HepG2 (cell line): ENCODE data around the gene FANK1. TPM values are rescaled to one million over a fixed set of nuclear protein-coding genes. Genes with fewer than 3 reads are reported as not detected.
"Not testable (repeated sequence)": the region's sequence is repeated elsewhere in the genome, so short reads cannot be mapped to it uniquely, and the experiment has no call there.

Experiments
- ATAC-seq: fragments of 200-7000 bp; cut with Tn5 transposase; 3 replicates; pipeline ENCODE4 v1.9.1; 2020; ENCODE audit warnings: mild to moderate bottlenecking, moderate library complexity
- BruUV-seq: library from RNA; stranded (reverse); fragments of 400-500 nt; replicated peaks from 2 replicates; lab custom pipeline; 2021; lab: Mats Ljungman, UMichigan
- CTCF ChIA-PET: fragments of 300-600 bp; formaldehyde crosslinking; extraction: SDS; loops from one replicate; lab custom pipeline; 2021; ENCODE audit warnings: low total read pairs, inconsistent platforms, low intra/inter-chr PET ratio; lab: Yijun Ruan, JAX
- POLR2A ChIA-PET: fragments of 350-600 bp; sonication (Branson Sonifier 250); formaldehyde crosslinking; loops from one replicate; lab custom pipeline; 2020; ENCODE audit warnings: antibody characterized with exemption, inconsistent platforms; lab: Yijun Ruan, JAX
- DNase-seq: peaks from one replicate; pipeline ENCODE4 v3.0.0-alpha.2; 2015; ENCODE audit warnings: low spot score
- FAIRE-seq: peaks from 3 replicates; lab custom pipeline; 2011; peaks lifted over from hg19 to GRCh38; lab: Jason Lieb, UNC
- H2AFZ ChIP-seq: one replicate; pipeline ENCODE4 v1.6.1; 2011; ENCODE audit warnings: low read length, inconsistent platforms
- H3K27ac ChIP-seq: fragments of 300-600 bp; 3 replicates; pipeline ENCODE4 v1.8.0; 2011; ENCODE audit warnings: mixed run types, mild to moderate bottlenecking, mixed read lengths, low read length, inconsistent platforms; ENCODE audit not compliant: insufficient read depth; ENCODE audit errors: extremely low read length
- H3K27me3 ChIP-seq, 2 experiments: fragments of 200-600 bp in 1 of 2; 2 replicates in 1 of 2; 3 replicates in 1 of 2; pipeline versions ENCODE4 v1.6.0 to v1.8.0; 2011; ENCODE audit warnings: low read length in 2 of 2, mild to moderate bottlenecking in 2 of 2, moderate library complexity in 2 of 2, inconsistent platforms in 1 of 2; ENCODE audit not compliant: insufficient read depth in 2 of 2, control insufficient read depth in 1 of 2
- H3K36me3 ChIP-seq, 2 experiments: fragments of 200-600 bp in 1 of 2; replicated peaks in 1 of 2; 2 replicates in 1 of 2; 3 replicates in 1 of 2; pipeline versions ENCODE4 v1.5.1 to v1.8.0; 2011; ENCODE audit warnings: low read length in 2 of 2, inconsistent platforms in 1 of 2; ENCODE audit not compliant: insufficient read depth in 2 of 2, control insufficient read depth in 1 of 2
- H3K4me1 ChIP-seq: 2 replicates; pipeline ENCODE4 v1.5.1; 2012; ENCODE audit warnings: low read length, inconsistent platforms; ENCODE audit not compliant: insufficient read depth
- H3K4me2 ChIP-seq: 2 replicates; pipeline ENCODE4 v1.6.0; 2011; ENCODE audit warnings: low read depth, low read length, inconsistent platforms
- H3K4me3 ChIP-seq, 3 experiments: fragments of 200-600 bp in 1 of 3; sonication (generic), shearing (Covaris generic) in 1 of 3; replicated peaks in 1 of 3; 2 replicates each; pipeline ENCODE4 v1.5.1; 2011 to 2016; ENCODE audit warnings: low read length in 3 of 3, inconsistent platforms in 2 of 3, low read depth in 2 of 3, mild to moderate bottlenecking in 2 of 3, control low read depth in 1 of 3, mixed read lengths in 1 of 3; ENCODE audit not compliant: insufficient read depth in 1 of 3
- H3K79me2 ChIP-seq: one replicate; pipeline ENCODE4 v1.6.1; 2011; ENCODE audit warnings: low read length, inconsistent platforms; ENCODE audit not compliant: insufficient read depth
- H3K9ac ChIP-seq: 2 replicates; pipeline ENCODE4 v1.6.0; 2011; ENCODE audit warnings: mild to moderate bottlenecking, low read depth, low read length, inconsistent platforms; ENCODE audit not compliant: insufficient read depth
- H3K9me3 ChIP-seq: 2 replicates; pipeline ENCODE4 v1.5.1; 2012; ENCODE audit warnings: mild to moderate bottlenecking, low read length
- H4K20me1 ChIP-seq: 2 replicates; pipeline ENCODE4 v1.6.0; 2011; ENCODE audit warnings: inconsistent platforms, mild to moderate bottlenecking, low read length, moderate library complexity; ENCODE audit not compliant: insufficient read depth
- WGBS: methylation state at CpG from one replicate; pipeline ENCODE4 v1.1.6; 2017; ENCODE audit warnings: low lambda C conversion rate; 5-methylcytosine and 5-hydroxymethylcytosine counted together
- in situ Hi-C: cut with HindIII; loops from 2 replicates; pipeline ENCODE4 v1.10.0; 2017; ENCODE audit warnings: low pct_unique_long_range_greater_than_20kb; ENCODE audit not compliant: extremely low pct_ligation_motif_present
- intact Hi-C: fragments of 100-400 bp; cut with micrococcal nuclease; formaldehyde crosslinking; loops from one replicate; pipeline ENCODE4 v1.10.0; 2022; ENCODE audit not compliant: unreplicated experiment
- polyA plus RNA-seq, 8 experiments: library from polyadenylated mRNA; depleted of rRNA in 3 of 8; stranded (reverse) in 7 of 8; unstranded in 1 of 8; fragments of >200 nt; fragmentation: Illumina TruSeq in 4 of 8; extraction: Trizol in 4 of 8; gene quantifications; 2 replicates each; pipeline versions ENCODE4 v1.2.1 to v1.2.3, GENCODE V29; 2011 to 2016; ENCODE audit warnings: low read depth in 4 of 8, missing spikeins in 1 of 8, mixed read lengths in 1 of 8; ENCODE audit not compliant: insufficient read depth in 1 of 8
- total RNA-seq, 5 experiments: library from RNA; depleted of rRNA; stranded (reverse); fragments of >200 nt; fragmentation: Illumina TruSeq; extraction: Trizol; gene quantifications; 2 replicates each; pipeline ENCODE4 v1.2.3, GENCODE V29; 2016; ENCODE audit warnings: low read depth in 1 of 5

Gene FANK1
- total and polyA plus RNA-seq, 2 of the 13 experiments (the other 11 are each of a cell fraction or from before 2014, with no cell fraction given), result 0.22 TPM; not detected in 1

DNA sequence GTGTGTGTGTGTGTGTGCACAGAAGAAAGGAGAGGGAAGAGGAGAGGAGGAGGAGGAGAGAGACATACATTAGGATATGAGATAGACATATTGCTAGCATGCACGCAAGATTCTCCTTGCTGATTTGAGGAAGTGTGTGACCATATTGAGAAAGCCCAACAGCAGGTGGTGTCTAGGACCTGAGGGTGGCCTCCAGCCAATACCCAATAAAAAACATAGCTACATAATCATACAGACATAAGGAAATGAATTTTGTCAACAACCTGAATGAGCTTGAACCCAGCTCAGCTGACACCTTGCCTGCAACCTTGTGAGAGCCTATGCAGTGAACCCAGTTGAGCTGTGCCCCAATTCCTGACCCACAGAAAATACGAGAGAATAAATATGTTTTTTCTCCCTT lies 11.2 kb downstream of the FANK1 start:
- H3K36me3 ChIP-seq, H3K9ac ChIP-seq, POLR2A ChIA-PET, H3K79me2 ChIP-seq, H3K4me2 ChIP-seq, H3K27ac ChIP-seq, ATAC-seq, H3K4me3 ChIP-seq, CTCF ChIA-PET, H3K27me3 ChIP-seq, intact Hi-C loops, in situ Hi-C loops, FAIRE-seq, H2AFZ ChIP-seq, H4K20me1 ChIP-seq, BruUV-seq, DNase-seq: not testable (repeated sequence)
- WGBS, result 46% methylated on average over 2 of the region's 2 CpGs
- peaks cover 16% of the 10 kb centered on the region for H3K9me3 ChIP-seq
- H3K4me1 ChIP-seq, result peaks cover 14% of the 10 kb centered on the region; the same call in 1 of the 2 replicates

DNA sequence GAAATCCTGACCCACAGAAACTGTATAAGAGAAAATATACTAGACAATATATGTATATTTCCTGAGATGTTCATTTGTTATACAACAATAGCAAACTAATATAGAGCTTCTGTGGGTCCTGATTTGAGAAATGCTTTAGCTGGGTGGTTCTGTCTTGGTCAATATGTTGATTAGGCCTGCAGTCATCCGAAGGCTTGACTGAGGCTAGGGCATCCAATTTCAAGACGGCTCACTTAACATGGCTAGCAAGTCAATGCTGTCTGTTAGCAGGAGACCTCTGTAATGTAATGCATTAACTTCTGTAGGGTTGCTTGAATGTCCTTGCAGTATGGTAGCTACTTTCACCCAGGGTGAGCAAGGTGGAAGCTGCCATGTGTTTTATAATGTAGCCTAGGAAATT lies 12.4 kb downstream of the FANK1 start:
- H3K9ac ChIP-seq, H3K27ac ChIP-seq, CTCF ChIA-PET, BruUV-seq, H4K20me1 ChIP-seq, DNase-seq, FAIRE-seq, H3K27me3 ChIP-seq, in situ Hi-C loops, H3K4me3 ChIP-seq, H3K36me3 ChIP-seq, POLR2A ChIA-PET, H3K79me2 ChIP-seq, H3K4me2 ChIP-seq, intact Hi-C loops, H2AFZ ChIP-seq, ATAC-seq: not testable (repeated sequence)
- WGBS, result 3% methylated on average over 2 of the region's 2 CpGs
- H3K9me3 ChIP-seq, result peaks cover 13% of the 10 kb centered on the region
- peaks cover 14% of the 10 kb centered on the region; the same call in 1 of the 2 replicates for H3K4me1 ChIP-seq

DNA sequence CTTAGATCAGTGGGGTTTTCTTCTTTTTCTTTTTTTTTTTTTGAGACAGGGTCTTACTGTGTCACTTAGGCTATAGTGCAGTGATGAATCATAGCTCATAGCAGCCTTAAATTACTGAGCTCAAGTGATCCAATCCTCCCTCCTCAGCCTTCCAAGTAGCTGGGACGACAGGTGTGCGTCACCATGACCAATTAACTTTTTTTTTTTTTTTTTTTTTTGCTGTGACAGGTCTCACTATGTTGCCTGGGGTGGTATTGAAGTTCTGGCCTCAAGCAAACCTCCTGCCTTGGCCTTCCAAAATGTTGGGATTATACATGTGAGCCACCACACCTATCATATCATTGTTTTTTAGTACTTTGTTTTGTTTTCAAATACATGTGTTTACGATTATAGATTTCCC lies 13.1 kb downstream of the FANK1 start:
- DNase-seq, H3K4me3 ChIP-seq, ATAC-seq, H3K4me2 ChIP-seq, CTCF ChIA-PET, H3K9ac ChIP-seq, H2AFZ ChIP-seq, H3K79me2 ChIP-seq, H3K36me3 ChIP-seq, H3K27ac ChIP-seq, BruUV-seq, in situ Hi-C loops, intact Hi-C loops, FAIRE-seq, H4K20me1 ChIP-seq, POLR2A ChIA-PET: not testable (repeated sequence)
- Histone ChIP-seq H3K27me3 (peaks cover 3 to 10% of the 10 kb centered on the region in 2 experiments; a peak in 4 of 5 replicates), H3K4me1 (peaks cover 14% of the 10 kb centered on the region; the same call in 1 of the 2 replicates), H3K9me3 (peaks cover 13% of the 10 kb centered on the region)
- WGBS, result 24% methylated on average over 3 of the region's 3 CpGs
